ENCODE results near the gene ITPR3.

GRCh38 chr6:33616113-33616512, 5.0 kb upstream of the ITPR3 start:
- TF ChIP-seq, protein P1, sequence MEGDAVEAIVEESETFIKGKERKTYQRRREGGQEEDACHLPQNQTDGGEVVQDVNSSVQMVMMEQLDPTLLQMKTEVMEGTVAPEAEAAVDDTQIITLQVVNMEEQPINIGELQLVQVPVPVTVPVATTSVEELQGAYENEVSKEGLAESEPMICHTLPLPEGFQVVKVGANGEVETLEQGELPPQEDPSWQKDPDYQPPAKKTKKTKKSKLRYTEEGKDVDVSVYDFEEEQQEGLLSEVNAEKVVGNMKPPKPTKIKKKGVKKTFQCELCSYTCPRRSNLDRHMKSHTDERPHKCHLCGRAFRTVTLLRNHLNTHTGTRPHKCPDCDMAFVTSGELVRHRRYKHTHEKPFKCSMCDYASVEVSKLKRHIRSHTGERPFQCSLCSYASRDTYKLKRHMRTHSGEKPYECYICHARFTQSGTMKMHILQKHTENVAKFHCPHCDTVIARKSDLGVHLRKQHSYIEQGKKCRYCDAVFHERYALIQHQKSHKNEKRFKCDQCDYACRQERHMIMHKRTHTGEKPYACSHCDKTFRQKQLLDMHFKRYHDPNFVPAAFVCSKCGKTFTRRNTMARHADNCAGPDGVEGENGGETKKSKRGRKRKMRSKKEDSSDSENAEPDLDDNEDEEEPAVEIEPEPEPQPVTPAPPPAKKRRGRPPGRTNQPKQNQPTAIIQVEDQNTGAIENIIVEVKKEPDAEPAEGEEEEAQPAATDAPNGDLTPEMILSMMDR (IDR thresholded peaks at IDR 0.05): no peak
- no peak for TF ChIP-seq POLR2A (IDR thresholded peaks at IDR 0.05)
